Liver (tissue), 9 donors: ENCODE data around the gene PDE4D. TPM values are rescaled to one million over a fixed set of nuclear protein-coding genes. Genes with fewer than 3 reads are reported as not detected.
"Not testable (repeated sequence)": the region's sequence is repeated elsewhere in the genome, so short reads cannot be mapped to it uniquely, and the experiment has no call there.

ENCODE experiments used
- DNase-seq: peaks from one replicate; pipeline ENCODE4 v3.0.0-alpha.2; 2017; ENCODE audit warnings: low spot score
- H3K27ac ChIP-seq, 2 donors: one replicate each; pipeline ENCODE4 v1.7.0; 2013; ENCODE audit warnings: inconsistent platforms in 2 of 2, low read length in 2 of 2, control low read depth in 1 of 2, low read depth in 1 of 2, mild to moderate bottlenecking in 1 of 2
- H3K27me3 ChIP-seq, 4 donors: one replicate each; pipeline versions ENCODE4 v1.6.1 to v1.7.0; 2013; ENCODE audit warnings: low read length in 3 of 4, inconsistent platforms in 1 of 4, mild to moderate bottlenecking in 1 of 4, moderate library complexity in 1 of 4; ENCODE audit not compliant: control insufficient read depth in 4 of 4, insufficient read depth in 4 of 4
- H3K36me3 ChIP-seq, 4 donors: one replicate each; pipeline versions ENCODE4 v1.6.1 to v1.7.0; 2013; ENCODE audit warnings: low read length in 3 of 4, mild to moderate bottlenecking in 3 of 4, low read depth in 1 of 4, moderate library complexity in 1 of 4; ENCODE audit not compliant: control insufficient read depth in 4 of 4, insufficient read depth in 3 of 4
- H3K4me1 ChIP-seq, 4 donors: one replicate each; pipeline versions ENCODE4 v1.6.1 to v1.7.0; 2013; ENCODE audit warnings: low read length in 3 of 4, mild to moderate bottlenecking in 3 of 4, moderate library complexity in 1 of 4; ENCODE audit not compliant: control insufficient read depth in 4 of 4, insufficient read depth in 4 of 4
- H3K4me3 ChIP-seq, 3 donors: one replicate each; pipeline versions ENCODE4 v1.6.1 to v1.7.0; 2013; ENCODE audit warnings: low read length in 3 of 3, control low read depth in 1 of 3, low read depth in 1 of 3, mild to moderate bottlenecking in 1 of 3
- H3K9ac ChIP-seq, 2 donors: one replicate each; pipeline ENCODE4 v1.7.0; 2013; ENCODE audit warnings: low read length in 2 of 2, mild to moderate bottlenecking in 2 of 2, moderate library complexity in 2 of 2, control low read depth in 1 of 2, low read depth in 1 of 2
- H3K9me3 ChIP-seq, 4 donors: one replicate each; pipeline versions ENCODE4 v1.6.1 to v1.7.0; 2013; ENCODE audit warnings: low read length in 3 of 4; ENCODE audit not compliant: control insufficient read depth in 4 of 4
- EGR1 ChIP-seq, 2 donors: IDR thresholded peaks; 2 replicates each; pipeline ENCODE4 v1.6.1; 2016 to 2018; ENCODE audit warnings: antibody characterized with exemption in 2 of 2, low read depth in 2 of 2
- FOXA1 ChIP-seq: IDR thresholded peaks from 2 replicates; pipeline ENCODE4 v1.6.1; 2016; ENCODE audit warnings: antibody characterized with exemption
- GABPA ChIP-seq, 2 donors: IDR thresholded peaks in 1 of 2; conservative IDR thresholded peaks in 1 of 2; 2 replicates each; pipeline ENCODE4 v1.6.1; 2016; ENCODE audit warnings: antibody characterized with exemption in 2 of 2, mild to moderate bottlenecking in 1 of 2, moderate library complexity in 1 of 2
- HNF4A ChIP-seq, 2 donors: conservative IDR thresholded peaks; 2 replicates each; pipeline ENCODE4 v1.6.1; 2016; ENCODE audit warnings: antibody characterized with exemption in 2 of 2, mild to moderate bottlenecking in 2 of 2
- TAF1 ChIP-seq: conservative IDR thresholded peaks from 2 replicates; pipeline ENCODE4 v1.6.1; 2016; ENCODE audit warnings: antibody characterized with exemption, mild to moderate bottlenecking
- WGBS: extraction: QIAGEN DNeasy Blood & Tissue Kit; methylation state at CpG from one replicate; pipeline ENCODE4 v1.1.7; 2013; 5-methylcytosine and 5-hydroxymethylcytosine counted together
- polyA plus RNA-seq, 2 donors: library from polyadenylated mRNA; stranded (reverse) in 1 of 2; unstranded in 1 of 2; fragments of 200-250 nt in 1 of 2; fragments of >200 nt in 1 of 2; fragmentation: Nextera tagmentation in 1 of 2; extraction: Ambion mirVana in 1 of 2; gene quantifications; one replicate each; pipeline versions ENCODE4 v1.2.1 to v1.2.3, GENCODE V29; 2013 to 2015
- total RNA-seq, 2 donors: library from RNA; depleted of rRNA; stranded (reverse); fragments of >200 nt; gene quantifications; one replicate each; pipeline ENCODE4 v1.2.3, GENCODE V29; 2014
- TF ChIP-seq, protein P1 (sequence below): IDR thresholded peaks from 2 replicates; pipeline ENCODE4 v1.6.1; 2016; ENCODE audit warnings: antibody characterized with exemption, mild to moderate bottlenecking
- TF ChIP-seq, protein P2 (sequence below): IDR thresholded peaks from 2 replicates; pipeline ENCODE4 v1.6.1; 2016; ENCODE audit warnings: antibody characterized with exemption
- TF ChIP-seq, protein P3 (sequence below): IDR thresholded peaks from 2 replicates; pipeline ENCODE4 v1.6.1; 2016; ENCODE audit warnings: antibody characterized with exemption
- TF ChIP-seq, protein P4 (sequence below): IDR thresholded peaks from 2 replicates; pipeline ENCODE4 v1.6.1; 2016; ENCODE audit warnings: antibody characterized with exemption
- donor health status: healthy.
- donor health status: healthy.
- donor health status: healthy.
- donor health status: healthy.
- donor health status: healthy.

The PDE4D gene
- total and polyA plus RNA-seq, 4 donors = 0.67 to 11.9 (median 6.5) TPM

DNA sequence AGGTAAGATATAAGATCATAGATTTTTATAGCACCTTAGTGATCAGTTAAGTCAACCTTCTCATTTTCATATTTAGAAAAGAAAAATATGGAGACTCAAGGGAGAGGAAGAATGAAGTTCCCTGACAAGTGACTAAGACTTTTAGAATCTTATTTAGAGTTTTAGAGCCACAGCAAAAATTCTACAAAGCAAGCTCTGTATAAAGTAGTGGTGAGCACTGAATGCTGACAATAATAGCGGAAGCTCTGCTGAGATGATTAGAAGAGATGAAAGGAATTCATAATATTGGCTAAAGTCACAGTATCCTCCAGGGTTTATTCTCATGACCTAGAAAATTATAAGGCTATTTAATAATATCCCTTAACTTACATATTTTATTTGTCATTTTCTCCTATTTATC is 316.0 kb downstream of the PDE4D start (continued):
- TF ChIP-seq, protein P1, sequence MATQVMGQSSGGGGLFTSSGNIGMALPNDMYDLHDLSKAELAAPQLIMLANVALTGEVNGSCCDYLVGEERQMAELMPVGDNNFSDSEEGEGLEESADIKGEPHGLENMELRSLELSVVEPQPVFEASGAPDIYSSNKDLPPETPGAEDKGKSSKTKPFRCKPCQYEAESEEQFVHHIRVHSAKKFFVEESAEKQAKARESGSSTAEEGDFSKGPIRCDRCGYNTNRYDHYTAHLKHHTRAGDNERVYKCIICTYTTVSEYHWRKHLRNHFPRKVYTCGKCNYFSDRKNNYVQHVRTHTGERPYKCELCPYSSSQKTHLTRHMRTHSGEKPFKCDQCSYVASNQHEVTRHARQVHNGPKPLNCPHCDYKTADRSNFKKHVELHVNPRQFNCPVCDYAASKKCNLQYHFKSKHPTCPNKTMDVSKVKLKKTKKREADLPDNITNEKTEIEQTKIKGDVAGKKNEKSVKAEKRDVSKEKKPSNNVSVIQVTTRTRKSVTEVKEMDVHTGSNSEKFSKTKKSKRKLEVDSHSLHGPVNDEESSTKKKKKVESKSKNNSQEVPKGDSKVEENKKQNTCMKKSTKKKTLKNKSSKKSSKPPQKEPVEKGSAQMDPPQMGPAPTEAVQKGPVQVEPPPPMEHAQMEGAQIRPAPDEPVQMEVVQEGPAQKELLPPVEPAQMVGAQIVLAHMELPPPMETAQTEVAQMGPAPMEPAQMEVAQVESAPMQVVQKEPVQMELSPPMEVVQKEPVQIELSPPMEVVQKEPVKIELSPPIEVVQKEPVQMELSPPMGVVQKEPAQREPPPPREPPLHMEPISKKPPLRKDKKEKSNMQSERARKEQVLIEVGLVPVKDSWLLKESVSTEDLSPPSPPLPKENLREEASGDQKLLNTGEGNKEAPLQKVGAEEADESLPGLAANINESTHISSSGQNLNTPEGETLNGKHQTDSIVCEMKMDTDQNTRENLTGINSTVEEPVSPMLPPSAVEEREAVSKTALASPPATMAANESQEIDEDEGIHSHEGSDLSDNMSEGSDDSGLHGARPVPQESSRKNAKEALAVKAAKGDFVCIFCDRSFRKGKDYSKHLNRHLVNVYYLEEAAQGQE = no peak
- TF ChIP-seq EGR1 (IDR thresholded peaks at IDR 0.05; ENCODE audit: low read depth in 2 of 2) = no peak
- no peak for TF ChIP-seq FOXA1
- TF ChIP-seq TAF1 = no peak
- TF ChIP-seq, protein P2, sequence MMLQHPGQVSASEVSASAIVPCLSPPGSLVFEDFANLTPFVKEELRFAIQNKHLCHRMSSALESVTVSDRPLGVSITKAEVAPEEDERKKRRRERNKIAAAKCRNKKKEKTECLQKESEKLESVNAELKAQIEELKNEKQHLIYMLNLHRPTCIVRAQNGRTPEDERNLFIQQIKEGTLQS = no peak

DNA sequence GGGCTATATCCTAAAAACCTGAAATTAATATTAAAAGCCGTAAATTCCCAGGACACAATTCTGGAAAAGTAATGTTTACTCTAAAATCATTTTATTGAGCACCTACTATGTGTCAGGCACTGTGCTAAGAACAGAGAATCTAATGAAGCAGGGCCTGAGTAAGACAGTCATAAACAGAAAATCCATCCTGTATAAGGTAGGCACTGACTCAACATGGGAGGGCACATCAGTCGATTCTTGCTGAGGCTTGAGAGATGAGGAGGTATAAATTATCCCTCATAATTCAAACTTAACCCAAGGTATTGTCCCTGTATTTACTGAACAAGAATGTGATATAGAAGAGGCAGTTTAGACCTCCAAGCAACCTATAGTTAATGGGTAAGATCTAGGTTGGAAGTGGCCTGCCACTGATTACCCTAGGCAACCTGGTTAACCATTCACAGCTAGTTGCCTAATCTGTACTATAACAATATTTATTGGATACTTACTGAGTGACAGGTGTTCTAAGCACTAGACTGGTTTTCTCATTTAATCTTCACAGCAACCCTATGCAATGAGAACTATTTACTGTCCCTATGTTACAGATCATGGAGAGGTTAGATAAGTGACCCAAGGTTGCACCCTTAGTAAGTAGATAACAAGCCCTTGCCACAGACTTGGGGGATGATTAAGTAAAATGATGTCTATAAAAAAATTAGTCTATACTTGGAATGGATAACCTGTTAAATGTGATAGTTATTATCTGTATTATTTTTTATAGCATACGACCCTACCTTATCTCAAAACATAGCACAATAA is 317.7 kb downstream of the PDE4D start:
- Histone ChIP-seq H3K9ac (no peak overlapping the region), H3K9me3 (no peaks in the 10 kb centered on the region), H3K27ac (no peak overlapping the region), H3K4me3 (no peak overlapping the region), H3K27me3 (no peaks in the 10 kb centered on the region), H3K4me1 (no peaks in the 10 kb centered on the region), H3K36me3 (no peaks in the 10 kb centered on the region)
- WGBS = 86% methylated on average over 3 of the region's 3 CpGs
- TF ChIP-seq, protein P3, sequence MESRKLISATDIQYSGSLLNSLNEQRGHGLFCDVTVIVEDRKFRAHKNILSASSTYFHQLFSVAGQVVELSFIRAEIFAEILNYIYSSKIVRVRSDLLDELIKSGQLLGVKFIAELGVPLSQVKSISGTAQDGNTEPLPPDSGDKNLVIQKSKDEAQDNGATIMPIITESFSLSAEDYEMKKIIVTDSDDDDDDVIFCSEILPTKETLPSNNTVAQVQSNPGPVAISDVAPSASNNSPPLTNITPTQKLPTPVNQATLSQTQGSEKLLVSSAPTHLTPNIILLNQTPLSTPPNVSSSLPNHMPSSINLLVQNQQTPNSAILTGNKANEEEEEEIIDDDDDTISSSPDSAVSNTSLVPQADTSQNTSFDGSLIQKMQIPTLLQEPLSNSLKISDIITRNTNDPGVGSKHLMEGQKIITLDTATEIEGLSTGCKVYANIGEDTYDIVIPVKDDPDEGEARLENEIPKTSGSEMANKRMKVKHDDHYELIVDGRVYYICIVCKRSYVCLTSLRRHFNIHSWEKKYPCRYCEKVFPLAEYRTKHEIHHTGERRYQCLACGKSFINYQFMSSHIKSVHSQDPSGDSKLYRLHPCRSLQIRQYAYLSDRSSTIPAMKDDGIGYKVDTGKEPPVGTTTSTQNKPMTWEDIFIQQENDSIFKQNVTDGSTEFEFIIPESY = no peak
- no peak for TF ChIP-seq TAF1
- TF ChIP-seq, protein P2 = no peak
- no peak for TF ChIP-seq HNF4A (conservative IDR thresholded peaks at IDR 0.05)
- TF ChIP-seq, protein P4, sequence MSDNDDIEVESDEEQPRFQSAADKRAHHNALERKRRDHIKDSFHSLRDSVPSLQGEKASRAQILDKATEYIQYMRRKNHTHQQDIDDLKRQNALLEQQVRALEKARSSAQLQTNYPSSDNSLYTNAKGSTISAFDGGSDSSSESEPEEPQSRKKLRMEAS = no peak
- no peak for TF ChIP-seq GABPA (IDR thresholded peaks at IDR 0.05 in 1 of 2, conservative IDR thresholded peaks at IDR 0.05 in 1 of 2)
- DNase-seq = no peak

DNA sequence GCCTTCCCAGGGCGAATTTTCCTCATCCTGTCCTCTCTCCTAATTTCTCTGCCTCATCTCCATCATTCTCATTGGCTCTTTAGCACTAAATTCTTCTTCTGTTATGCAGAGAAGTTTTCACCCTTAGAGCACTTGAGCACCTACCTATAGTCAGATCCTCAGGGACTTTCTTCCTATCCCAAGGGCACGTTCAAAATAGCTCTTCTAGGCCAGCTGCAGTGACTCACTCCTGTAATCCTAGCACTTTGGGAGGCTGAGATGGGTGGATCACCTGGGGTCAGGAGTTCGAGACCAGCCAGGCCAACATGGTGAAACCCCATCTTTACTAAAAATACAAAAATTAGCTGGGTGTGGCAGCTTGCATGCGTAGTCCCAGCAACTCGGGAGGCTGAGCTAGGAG is 320.0 kb downstream of the PDE4D start:
- WGBS = 97% methylated on average over 5 of the region's 5 CpGs
- H3K4me1 ChIP-seq, DNase-seq, H3K27me3 ChIP-seq, H3K4me3 ChIP-seq, H3K36me3 ChIP-seq, H3K9ac ChIP-seq, H3K9me3 ChIP-seq, H3K27ac ChIP-seq: not testable (repeated sequence)
